Measurements from ENCODE around the gene NCL.
A peak's percentile ranks its signal among the peaks of the same experiment; 100 is the strongest.

NCL gene, protein sequence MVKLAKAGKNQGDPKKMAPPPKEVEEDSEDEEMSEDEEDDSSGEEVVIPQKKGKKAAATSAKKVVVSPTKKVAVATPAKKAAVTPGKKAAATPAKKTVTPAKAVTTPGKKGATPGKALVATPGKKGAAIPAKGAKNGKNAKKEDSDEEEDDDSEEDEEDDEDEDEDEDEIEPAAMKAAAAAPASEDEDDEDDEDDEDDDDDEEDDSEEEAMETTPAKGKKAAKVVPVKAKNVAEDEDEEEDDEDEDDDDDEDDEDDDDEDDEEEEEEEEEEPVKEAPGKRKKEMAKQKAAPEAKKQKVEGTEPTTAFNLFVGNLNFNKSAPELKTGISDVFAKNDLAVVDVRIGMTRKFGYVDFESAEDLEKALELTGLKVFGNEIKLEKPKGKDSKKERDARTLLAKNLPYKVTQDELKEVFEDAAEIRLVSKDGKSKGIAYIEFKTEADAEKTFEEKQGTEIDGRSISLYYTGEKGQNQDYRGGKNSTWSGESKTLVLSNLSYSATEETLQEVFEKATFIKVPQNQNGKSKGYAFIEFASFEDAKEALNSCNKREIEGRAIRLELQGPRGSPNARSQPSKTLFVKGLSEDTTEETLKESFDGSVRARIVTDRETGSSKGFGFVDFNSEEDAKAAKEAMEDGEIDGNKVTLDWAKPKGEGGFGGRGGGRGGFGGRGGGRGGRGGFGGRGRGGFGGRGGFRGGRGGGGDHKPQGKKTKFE

DNA sequence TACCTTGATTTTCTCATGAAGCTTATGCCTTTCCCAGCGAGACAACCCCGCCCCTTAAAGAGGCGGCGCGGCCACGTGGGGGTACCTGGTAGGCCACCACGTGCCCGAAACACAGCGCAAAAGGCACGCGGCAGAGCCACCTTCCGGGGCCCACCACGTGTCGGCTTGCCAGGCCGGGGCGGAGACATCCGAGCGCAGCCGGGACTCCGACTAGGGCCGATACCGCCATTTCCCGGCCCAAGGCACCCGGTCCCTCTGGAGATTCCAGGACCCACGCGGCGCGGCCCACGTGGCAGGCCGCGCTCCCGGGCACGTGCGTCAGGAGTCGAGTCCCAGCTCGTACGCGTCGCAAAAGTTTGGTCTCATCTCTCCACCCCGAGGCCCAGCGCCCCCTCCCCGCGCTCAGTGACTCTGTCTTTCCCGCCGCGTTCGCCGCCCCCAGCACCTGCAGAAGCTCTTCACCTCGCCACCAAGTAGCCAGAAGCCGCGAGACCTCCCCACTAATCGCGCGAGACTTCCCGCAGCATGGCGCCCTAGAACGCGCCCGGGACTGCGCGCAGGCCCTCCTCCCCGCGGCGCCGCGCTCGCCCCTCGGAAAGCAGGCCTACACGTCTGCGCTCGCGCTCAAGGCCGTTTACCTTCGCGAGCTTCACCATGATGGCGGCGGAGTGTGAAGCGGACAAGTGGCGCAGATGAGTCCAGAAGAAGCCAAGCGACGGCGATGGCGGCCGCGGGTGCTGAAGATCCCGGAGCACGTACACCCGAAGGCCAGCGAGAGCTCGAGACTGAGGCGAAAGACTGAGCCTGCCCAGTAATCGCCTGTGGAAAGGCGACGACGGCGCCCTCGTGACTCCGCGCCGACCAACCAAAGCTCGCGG is at the start of gene NCL:
Gene NCL (minus strand): TSS at position 787 of the 878 bp plus-strand sequence. CDS start 131 bp downstream, at position 656.
- Histone ChIP-seq H3K4me1 (ENCODE audit: insufficient read depth, low read length) (peaks cover 9% of the 10 kb centered on the region), H3K9me3 (ENCODE audit: control insufficient read depth, insufficient read depth, low read length) (no peaks in the 10 kb centered on the region; the same call in 1 of the 2 replicates), H3K36me3 (ENCODE audit: insufficient read depth, low read length) (peaks cover 42% of the 10 kb centered on the region), H3K9ac (ENCODE audit: low read depth, low read length) (peak within 1 kb of the TSS; percentile 99)

DNA sequence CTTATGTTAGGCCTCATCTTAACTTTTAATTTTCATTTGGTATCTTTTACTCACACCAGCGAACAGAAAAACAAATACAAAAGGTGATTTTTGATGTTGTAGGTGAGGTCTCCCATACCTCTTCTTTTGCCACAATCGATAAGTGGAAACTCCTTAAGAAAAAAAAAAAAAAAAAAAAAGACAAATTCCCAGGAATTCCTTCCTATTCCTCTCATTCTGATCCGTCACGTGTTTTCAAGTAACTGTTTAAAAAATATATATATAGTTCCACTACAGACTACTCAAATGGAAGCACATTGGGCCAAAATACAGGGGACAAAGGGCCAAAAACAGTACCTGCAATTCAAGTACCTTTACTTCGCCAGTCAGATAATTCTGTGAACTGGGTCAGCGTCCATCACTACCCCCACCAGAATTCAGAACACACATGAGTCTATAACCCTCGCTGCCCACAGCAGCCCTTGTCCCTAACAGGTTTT is 49.5 kb upstream of the NCL start:
- no peaks in the 10 kb centered on the region for H3K36me3 ChIP-seq (ENCODE audit: insufficient read depth, low read length)
- peaks cover 11% of the 10 kb centered on the region for H3K4me1 ChIP-seq (ENCODE audit: insufficient read depth, low read length)
- H3K9ac ChIP-seq (ENCODE audit: low read depth, low read length) = peak overlapping the region; percentile 93
- H3K9me3 ChIP-seq (ENCODE audit: control insufficient read depth, insufficient read depth, low read length) = no peaks in the 10 kb centered on the region

DNA sequence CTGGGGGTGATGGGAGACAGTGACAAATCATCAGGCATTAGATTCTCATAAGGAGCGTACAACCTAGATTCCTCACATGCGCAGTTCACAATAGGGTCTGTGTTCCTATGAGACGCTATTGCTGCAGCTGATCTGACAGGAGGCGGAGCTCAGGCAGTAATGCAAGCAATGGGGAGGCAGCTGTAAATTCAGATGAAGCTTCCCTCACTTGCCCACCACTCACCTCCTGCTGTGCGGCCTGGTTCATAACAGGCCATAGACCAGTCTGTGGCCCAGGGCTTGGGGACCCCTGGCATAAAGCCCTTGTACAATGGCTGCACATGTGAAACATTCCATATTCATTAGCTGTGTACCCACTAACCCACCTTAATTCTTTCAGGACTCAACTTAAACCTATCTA is 47.9 kb upstream of the NCL start:
- Histone ChIP-seq H3K4me1 (ENCODE audit: insufficient read depth, low read length) (peaks cover 11% of the 10 kb centered on the region), H3K36me3 (ENCODE audit: insufficient read depth, low read length) (no peaks in the 10 kb centered on the region), H3K9ac (ENCODE audit: low read depth, low read length) (no peak overlapping the region), H3K9me3 (ENCODE audit: control insufficient read depth, insufficient read depth, low read length) (no peaks in the 10 kb centered on the region)

DNA sequence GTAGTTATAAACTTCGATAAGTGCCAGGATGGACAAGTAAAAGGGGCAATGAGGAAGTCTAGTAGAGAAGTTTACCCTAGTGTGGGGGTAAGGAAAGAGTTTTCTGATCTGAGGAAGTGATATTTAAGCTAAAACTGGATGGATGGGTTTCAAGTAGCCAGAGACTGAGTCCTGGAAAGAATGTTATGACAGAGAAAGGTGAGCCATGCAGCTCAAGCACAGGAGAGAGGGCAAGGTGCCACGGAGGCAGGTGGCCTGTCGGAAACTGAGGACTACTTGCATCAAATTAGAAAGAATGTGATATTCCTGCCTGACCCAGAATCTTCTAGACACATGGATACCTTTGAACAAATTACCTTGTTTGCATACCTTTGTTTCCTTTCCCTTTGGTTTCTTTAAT is 39.5 kb upstream of the NCL start:
- Histone ChIP-seq H3K9ac (ENCODE audit: low read depth, low read length) (no peak overlapping the region), H3K9me3 (ENCODE audit: control insufficient read depth, insufficient read depth, low read length) (no peaks in the 10 kb centered on the region), H3K4me1 (ENCODE audit: insufficient read depth, low read length) (no peaks in the 10 kb centered on the region), H3K36me3 (ENCODE audit: insufficient read depth, low read length) (no peaks in the 10 kb centered on the region)

DNA sequence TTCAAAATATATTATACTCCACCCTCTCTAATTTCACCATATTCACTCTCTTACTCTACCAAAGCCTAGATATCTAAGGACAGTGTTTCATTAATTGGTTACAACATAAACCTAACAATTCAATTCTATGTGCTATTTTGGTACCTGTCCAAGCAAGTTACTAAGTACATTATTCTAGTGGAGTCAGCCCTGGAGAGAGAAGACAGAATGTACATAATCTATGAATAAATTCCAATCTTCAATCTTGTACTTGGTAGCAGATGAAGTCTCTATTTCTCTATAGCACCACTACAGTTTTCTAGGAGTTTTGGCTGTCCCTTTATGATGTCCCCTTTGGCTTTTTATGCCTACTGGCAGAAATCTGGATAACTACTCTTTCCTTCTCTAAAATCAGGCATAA is 38.3 kb upstream of the NCL start:
- Histone ChIP-seq H3K9ac (ENCODE audit: low read depth, low read length) (no peak overlapping the region), H3K9me3 (ENCODE audit: control insufficient read depth, insufficient read depth, low read length) (no peaks in the 10 kb centered on the region), H3K4me1 (ENCODE audit: insufficient read depth, low read length) (no peaks in the 10 kb centered on the region), H3K36me3 (ENCODE audit: insufficient read depth, low read length) (no peaks in the 10 kb centered on the region)

DNA sequence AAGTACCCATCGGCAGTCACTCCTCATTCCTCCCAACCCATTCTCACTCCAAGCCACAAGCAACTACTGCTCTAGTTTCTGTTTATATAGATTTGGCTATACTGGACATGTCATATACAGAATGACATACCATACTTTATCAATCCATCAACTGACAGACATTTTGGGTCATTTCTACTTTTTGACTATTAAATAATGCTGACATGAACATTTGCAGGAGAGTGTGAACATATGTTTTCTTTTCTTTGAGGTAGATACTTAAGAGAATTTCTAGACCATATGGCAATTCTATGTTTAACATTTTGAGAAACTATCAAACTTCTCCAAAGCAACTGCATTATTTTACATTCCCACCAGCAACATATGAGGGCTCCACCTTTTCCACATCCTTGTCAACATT is 33.4 kb upstream of the NCL start:
- H3K9ac ChIP-seq (ENCODE audit: low read depth, low read length) = no peak overlapping the region
- H3K9me3 ChIP-seq (ENCODE audit: control insufficient read depth, insufficient read depth, low read length) = no peaks in the 10 kb centered on the region
- no peaks in the 10 kb centered on the region for H3K4me1 ChIP-seq (ENCODE audit: insufficient read depth, low read length)
- H3K36me3 ChIP-seq (ENCODE audit: insufficient read depth, low read length) = no peaks in the 10 kb centered on the region

DNA sequence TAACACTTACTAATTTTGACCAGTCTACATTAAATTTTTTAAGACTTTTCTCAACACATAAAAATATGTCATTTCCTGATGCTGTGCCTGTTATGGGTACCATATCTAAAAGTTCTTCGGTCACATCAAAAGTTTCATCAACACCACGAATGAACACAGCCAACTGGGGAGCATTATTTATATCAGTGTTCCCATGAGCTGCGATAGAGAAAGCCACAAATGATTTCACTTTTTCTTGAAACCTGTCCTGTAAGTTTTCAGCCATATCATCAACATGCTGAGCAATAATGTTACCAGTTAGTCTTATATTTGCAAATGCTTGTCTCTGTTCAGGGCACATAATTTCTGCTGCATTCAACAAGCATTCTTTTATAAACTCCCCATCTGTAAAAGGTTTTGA is 30.4 kb upstream of the NCL start:
- Histone ChIP-seq H3K9me3 (ENCODE audit: control insufficient read depth, insufficient read depth, low read length) (no peaks in the 10 kb centered on the region), H3K4me1 (ENCODE audit: insufficient read depth, low read length) (no peaks in the 10 kb centered on the region), H3K36me3 (ENCODE audit: insufficient read depth, low read length) (no peaks in the 10 kb centered on the region), H3K9ac (ENCODE audit: low read depth, low read length) (no peak overlapping the region)

DNA sequence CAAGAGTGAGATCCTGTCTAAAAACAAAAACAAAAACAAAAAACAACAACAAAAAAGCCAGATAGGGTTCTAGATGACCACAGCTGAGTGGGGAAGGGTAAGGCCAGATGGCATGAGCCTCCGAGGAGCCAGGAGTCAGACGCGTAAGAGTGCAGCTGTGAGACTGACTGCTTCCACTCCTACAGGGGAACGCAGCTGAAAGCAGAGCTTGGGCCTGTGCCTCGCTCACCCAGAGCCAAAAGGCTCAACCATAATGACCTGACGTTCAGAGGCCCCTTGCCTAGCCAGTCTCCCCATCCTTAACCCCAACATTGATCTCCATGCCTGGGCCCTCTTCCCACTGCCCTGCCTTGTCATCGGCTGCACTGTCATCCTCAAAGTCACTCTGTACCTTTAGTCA is 26.5 kb upstream of the NCL start:
- no peaks in the 10 kb centered on the region for H3K4me1 ChIP-seq (ENCODE audit: insufficient read depth, low read length)
- no peak overlapping the region for H3K9ac ChIP-seq (ENCODE audit: low read depth, low read length)
- H3K9me3 ChIP-seq (ENCODE audit: control insufficient read depth, insufficient read depth, low read length) = no peaks in the 10 kb centered on the region
- no peaks in the 10 kb centered on the region for H3K36me3 ChIP-seq (ENCODE audit: insufficient read depth, low read length)

DNA sequence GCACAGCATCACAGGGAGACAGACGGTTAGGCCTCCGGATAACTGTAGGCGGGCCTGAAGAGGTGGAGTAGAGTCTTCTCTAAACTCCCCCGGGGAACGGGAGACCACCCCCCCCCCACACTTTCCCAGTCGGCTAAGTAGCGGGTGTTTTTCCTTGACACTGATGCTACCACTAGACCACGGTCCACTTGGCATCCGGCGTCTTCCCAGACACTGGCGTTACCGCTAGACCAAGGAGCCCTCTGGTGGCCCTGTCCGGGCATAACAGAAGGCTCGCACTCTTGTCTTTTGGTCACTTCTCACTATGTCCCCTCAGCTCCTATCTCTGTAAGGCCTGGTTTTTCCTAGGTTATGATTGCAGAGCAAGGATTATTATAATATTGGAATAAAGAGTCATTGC is 25.7 kb upstream of the NCL start:
- H3K9me3 ChIP-seq (ENCODE audit: control insufficient read depth, insufficient read depth, low read length) = no peaks in the 10 kb centered on the region

DNA sequence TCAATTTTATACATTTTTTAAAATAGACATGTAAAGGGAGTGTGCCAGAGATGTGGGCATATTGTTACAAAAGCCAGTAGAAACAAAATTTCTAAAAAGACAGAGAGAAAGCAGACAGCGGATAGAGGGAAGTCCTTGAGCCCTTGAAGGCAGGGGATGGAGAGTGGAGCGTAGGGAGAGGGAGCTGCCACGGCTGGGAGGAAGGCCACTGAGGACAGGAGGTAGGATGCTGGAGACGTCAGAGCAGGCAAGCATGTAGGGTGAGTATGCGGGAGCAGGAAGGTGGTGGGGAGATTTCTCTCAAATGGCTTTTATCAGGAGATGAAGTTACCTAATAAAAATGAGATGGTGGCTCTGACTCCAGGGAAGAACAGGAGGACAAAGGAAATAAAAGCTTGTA is 24.0 kb upstream of the NCL start:
- H3K9ac ChIP-seq (ENCODE audit: low read depth, low read length) = no peak overlapping the region
- H3K4me1 ChIP-seq (ENCODE audit: insufficient read depth, low read length) = no peaks in the 10 kb centered on the region
- H3K9me3 ChIP-seq (ENCODE audit: control insufficient read depth, insufficient read depth, low read length) = no peaks in the 10 kb centered on the region
- no peaks in the 10 kb centered on the region for H3K36me3 ChIP-seq (ENCODE audit: insufficient read depth, low read length)

More for the DNA sequence above, 25.7 kb upstream of the NCL start:
- H3K9ac ChIP-seq (ENCODE audit: low read depth, low read length) = no peak overlapping the region
- H3K36me3 ChIP-seq (ENCODE audit: insufficient read depth, low read length) = no peaks in the 10 kb centered on the region
- no peaks in the 10 kb centered on the region for H3K4me1 ChIP-seq (ENCODE audit: insufficient read depth, low read length)

DNA sequence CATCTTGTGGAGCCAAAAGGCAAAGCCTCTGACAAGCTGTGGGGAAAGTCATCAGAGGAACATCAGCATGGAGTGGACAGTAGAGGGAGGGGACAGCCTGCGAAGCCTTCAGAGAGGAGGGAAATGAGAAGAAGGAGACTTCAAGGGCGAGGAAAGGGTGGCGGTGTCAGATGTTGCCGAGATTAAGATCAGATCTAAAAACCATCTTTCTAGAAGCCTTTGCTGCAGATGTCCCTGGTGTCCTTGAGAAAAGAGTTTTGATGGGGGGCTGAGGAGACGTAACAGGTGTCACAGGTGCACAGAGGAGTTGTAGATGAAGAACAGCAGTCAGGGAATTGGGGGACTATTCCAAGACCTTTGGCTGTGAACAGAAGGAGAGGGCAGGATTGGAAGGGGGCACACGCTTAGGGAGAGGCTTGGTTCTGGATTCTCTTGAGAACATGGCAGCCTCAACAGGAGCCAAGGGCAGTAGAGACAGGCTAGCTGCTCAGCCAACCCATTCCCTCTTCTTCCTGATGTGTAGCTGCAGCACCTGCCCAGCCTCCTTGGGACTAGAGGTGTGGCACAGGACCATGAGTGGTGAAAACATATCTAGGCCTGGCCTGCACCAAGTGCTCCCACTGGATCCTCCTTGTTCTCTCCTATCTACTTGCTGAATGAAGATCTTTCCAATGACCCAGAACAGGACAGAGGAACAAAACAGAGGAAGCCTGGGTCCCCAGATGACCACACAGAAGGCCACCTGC is 22.7 kb upstream of the NCL start:
- no peaks in the 10 kb centered on the region; the same call in 1 of the 2 replicates for H3K4me1 ChIP-seq (ENCODE audit: insufficient read depth, low read length)
- no peaks in the 10 kb centered on the region for H3K36me3 ChIP-seq (ENCODE audit: insufficient read depth, low read length)
- no peaks in the 10 kb centered on the region for H3K9me3 ChIP-seq (ENCODE audit: control insufficient read depth, insufficient read depth, low read length)
- no peak overlapping the region for H3K9ac ChIP-seq (ENCODE audit: low read depth, low read length)

DNA sequence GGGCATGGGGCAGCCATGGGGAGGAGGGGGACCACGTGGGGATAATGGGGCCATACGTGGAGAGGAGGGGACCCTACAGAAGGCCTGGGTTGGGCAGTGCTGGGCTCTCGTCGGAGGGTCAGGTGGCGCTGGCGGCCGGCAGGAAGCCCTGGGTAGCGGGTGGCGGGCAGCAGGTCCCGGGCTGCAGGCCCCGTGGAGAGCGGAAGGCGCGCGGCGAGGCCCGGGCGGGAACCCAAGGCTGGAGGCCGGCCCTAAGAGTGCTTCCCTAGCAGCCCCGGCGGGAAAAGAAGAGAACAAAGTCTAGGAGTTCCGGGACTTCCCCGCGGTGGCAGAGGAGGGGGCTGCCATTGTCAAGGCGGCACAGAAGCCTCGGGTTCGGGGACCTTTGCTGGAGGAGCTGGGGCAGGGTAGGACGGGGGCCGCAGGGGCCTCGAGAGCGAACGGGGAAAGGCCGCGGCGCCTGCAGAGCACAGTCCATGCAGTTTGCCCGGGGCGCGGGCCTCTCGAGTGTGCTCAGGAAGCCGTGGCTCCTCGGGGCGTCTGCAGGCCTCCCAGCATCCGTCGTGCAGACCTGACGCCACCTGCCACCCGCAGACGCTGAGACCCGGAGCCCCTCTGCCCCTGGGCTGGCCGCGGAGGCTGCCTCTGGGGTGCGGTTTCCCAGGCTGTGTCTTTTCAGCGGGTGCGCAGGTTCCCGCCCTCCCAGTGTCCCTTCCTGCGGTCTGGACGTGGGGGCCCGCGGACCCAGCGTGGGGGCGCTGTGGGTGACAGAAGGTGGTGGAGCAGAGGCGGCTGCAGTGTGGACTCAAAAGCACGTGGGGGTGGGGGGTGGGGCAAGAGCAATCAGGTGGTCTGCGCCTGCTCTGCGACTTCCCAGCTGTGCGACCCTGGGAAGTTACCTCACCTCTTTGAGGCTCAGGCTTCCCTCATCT is 19.4 kb upstream of the NCL start:
- H3K9me3 ChIP-seq (ENCODE audit: control insufficient read depth, insufficient read depth, low read length) = no peaks in the 10 kb centered on the region
- no peaks in the 10 kb centered on the region; the same call in 1 of the 2 replicates for H3K4me1 ChIP-seq (ENCODE audit: insufficient read depth, low read length)
- H3K36me3 ChIP-seq (ENCODE audit: insufficient read depth, low read length) = no peaks in the 10 kb centered on the region
- peak overlapping the region; percentile 22; the same call in 1 of the 2 replicates for H3K9ac ChIP-seq (ENCODE audit: low read depth, low read length)
